ENCODE measurements around the gene CCDC180. TPM values are rescaled to one million over a fixed set of nuclear protein-coding genes. Genes with fewer than 3 reads are reported as not detected.

CCDC180 gene
- total RNA-seq, 1 experiment from 2014 or later, result 5.1 TPM

- Mint-ChIP-seq H3K4me1 (ENCODE audit: insufficient read depth, unreplicated experiment) (no peaks in the 10 kb centered on the region), H3K27me3 (ENCODE audit: insufficient read depth, unreplicated experiment) (no peaks in the 10 kb centered on the region), H3K27ac (ENCODE audit: low read depth, unreplicated experiment) (no peak overlapping the region), H3K4me3 (ENCODE audit: unreplicated experiment) (no peak overlapping the region), H3K9me3 (ENCODE audit: unreplicated experiment) (no peaks in the 10 kb centered on the region), H3K36me3 (ENCODE audit: insufficient read depth, unreplicated experiment) (peaks cover 13% of the 10 kb centered on the region)
- CTCF ChIA-PET, result no interaction called here
- intact Hi-C loops (cut with micrococcal nuclease), result no loop called here
- BruUV-seq (replicated peaks), result no TSS peak
- POLR2A ChIA-PET, result interaction anchor here (1.2 kb wide), 1 partner anchor 13 kb away, joined by 3 read pairs; no protein-coding TSS in a partner anchor
- no peak for DNase-seq (ENCODE audit: unreplicated experiment)
- no peak for TF ChIP-seq CTCF (IDR thresholded peaks at IDR 0.05; ENCODE audit: unreplicated experiment)
These were observed 47.2 kb downstream of the CCDC180 start for GRCh38 chr9:97354637-97355036.

DNA sequence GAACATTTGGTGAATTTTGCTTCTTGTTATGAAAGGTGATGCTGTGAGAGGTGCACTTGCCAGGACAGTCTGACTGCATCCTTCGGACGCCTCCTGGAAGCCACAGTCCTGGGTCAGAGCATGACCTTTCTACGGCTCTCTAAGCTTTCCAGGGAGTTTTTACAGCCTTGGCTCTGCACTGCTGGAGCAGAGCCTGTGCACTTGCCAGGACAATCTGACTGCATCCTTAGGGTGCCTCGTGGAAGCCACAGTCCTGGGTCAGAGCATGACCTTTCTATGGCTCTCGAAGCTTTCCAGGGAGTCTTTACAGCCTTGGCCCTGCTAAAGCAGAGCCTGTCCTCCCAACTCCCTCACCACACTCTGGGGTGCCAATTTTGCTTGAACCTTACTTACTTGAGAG lies 49.6 kb downstream of the CCDC180 start:
- ChIA-PET POLR2A (no interaction called here), CTCF (no interaction called here)
- Mint-ChIP-seq H3K27me3 (ENCODE audit: insufficient read depth, unreplicated experiment) (no peaks in the 10 kb centered on the region), H3K36me3 (ENCODE audit: insufficient read depth, unreplicated experiment) (peaks cover 19% of the 10 kb centered on the region), H3K27ac (ENCODE audit: low read depth, unreplicated experiment) (no peak overlapping the region), H3K4me1 (ENCODE audit: insufficient read depth, unreplicated experiment) (no peaks in the 10 kb centered on the region), H3K4me3 (ENCODE audit: unreplicated experiment) (no peak overlapping the region), H3K9me3 (ENCODE audit: unreplicated experiment) (no peaks in the 10 kb centered on the region)
- intact Hi-C loops (cut with micrococcal nuclease), result no loop called here
- no peak for DNase-seq (ENCODE audit: unreplicated experiment)
- no peak for TF ChIP-seq CTCF (IDR thresholded peaks at IDR 0.05; ENCODE audit: unreplicated experiment)
- no TSS peak for BruUV-seq (replicated peaks)

Other genes starting within 250 kb of the CCDC180 start
- gene TDRD7, start 104.4 kb downstream of the CCDC180 start, total RNA-seq (2022), result 7.1 and 8.2 TPM in 2 replicates
- gene TMOD1, start 194.0 kb downstream of the CCDC180 start, total RNA-seq (2022), result 0.26 TPM in 1 of 2 replicates, not detected in the other

Data from MCF 10A (cell line).